ENCODE data around the gene FAM32A. TPM values are rescaled to one million over a fixed set of nuclear protein-coding genes. Genes with fewer than 3 reads are reported as not detected.

FAM32A gene
- total RNA-seq, 1 donor from 2014 or later, result 90.1 TPM

- H3K4me3 Mint-ChIP-seq (ENCODE audit: unreplicated experiment), result no peak overlapping the region
- no peaks in the 10 kb centered on the region for H3K4me1 Mint-ChIP-seq (ENCODE audit: unreplicated experiment)
- H3K27me3 Mint-ChIP-seq (ENCODE audit: unreplicated experiment), result peaks cover 4% of the 10 kb centered on the region
- H3K9me3 Mint-ChIP-seq (ENCODE audit: unreplicated experiment), result no peaks in the 10 kb centered on the region
- H3K27ac Mint-ChIP-seq (ENCODE audit: unreplicated experiment), result no peak overlapping the region
- DNase-seq (ENCODE audit: low spot score), result no peak
- no peaks in the 10 kb centered on the region for H3K36me3 Mint-ChIP-seq (ENCODE audit: low read depth, unreplicated experiment)
- no peak for TF ChIP-seq CTCF (IDR thresholded peaks at IDR 0.05; ENCODE audit: unreplicated experiment)
Measured at GRCh38 chr19:16157601-16158000, 27.6 kb upstream of the FAM32A start.

DNA sequence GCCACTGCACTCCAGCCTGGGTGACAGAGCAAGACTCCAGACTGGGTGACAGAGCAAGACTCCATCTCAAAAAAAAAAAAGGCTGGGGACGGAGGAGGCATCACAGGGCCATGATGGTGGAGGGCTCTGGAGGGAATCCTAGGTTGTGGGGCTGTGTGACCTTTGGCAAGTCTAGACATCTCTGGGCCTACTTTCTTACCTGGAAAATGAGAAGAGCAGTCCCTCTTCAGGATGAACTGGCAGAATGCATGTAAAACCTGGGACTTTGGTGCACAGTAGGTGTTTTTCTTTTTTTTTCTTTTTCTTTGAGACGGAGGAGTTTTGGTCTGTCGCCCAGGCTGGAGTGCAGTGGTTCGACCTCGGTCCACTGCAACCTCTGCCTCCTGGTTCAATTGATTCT lies 25.6 kb upstream of the FAM32A start:
- DNase-seq (ENCODE audit: low spot score), result no peak
- H3K4me3 Mint-ChIP-seq (ENCODE audit: unreplicated experiment), result no peak overlapping the region
- no peaks in the 10 kb centered on the region for H3K4me1 Mint-ChIP-seq (ENCODE audit: unreplicated experiment)
- peaks cover 4% of the 10 kb centered on the region for H3K27me3 Mint-ChIP-seq (ENCODE audit: unreplicated experiment)
- no peaks in the 10 kb centered on the region for H3K36me3 Mint-ChIP-seq (ENCODE audit: low read depth, unreplicated experiment)
- no peak for TF ChIP-seq CTCF (IDR thresholded peaks at IDR 0.05; ENCODE audit: unreplicated experiment)
- H3K27ac Mint-ChIP-seq (ENCODE audit: unreplicated experiment), result no peak overlapping the region
- H3K9me3 Mint-ChIP-seq (ENCODE audit: unreplicated experiment), result no peaks in the 10 kb centered on the region

GRCh38 chr19:16160445-16160942 lies 24.7 kb upstream of the FAM32A start:
- Mint-ChIP-seq H3K9me3 (ENCODE audit: unreplicated experiment) (no peaks in the 10 kb centered on the region), H3K36me3 (ENCODE audit: low read depth, unreplicated experiment) (no peaks in the 10 kb centered on the region), H3K4me3 (ENCODE audit: unreplicated experiment) (no peak overlapping the region), H3K4me1 (ENCODE audit: unreplicated experiment) (no peaks in the 10 kb centered on the region), H3K27me3 (ENCODE audit: unreplicated experiment) (peaks cover 4% of the 10 kb centered on the region), H3K27ac (ENCODE audit: unreplicated experiment) (no peak overlapping the region)
- DNase-seq (ENCODE audit: low spot score), result no peak
- no peak for TF ChIP-seq CTCF (IDR thresholded peaks at IDR 0.05; ENCODE audit: unreplicated experiment)

DNA sequence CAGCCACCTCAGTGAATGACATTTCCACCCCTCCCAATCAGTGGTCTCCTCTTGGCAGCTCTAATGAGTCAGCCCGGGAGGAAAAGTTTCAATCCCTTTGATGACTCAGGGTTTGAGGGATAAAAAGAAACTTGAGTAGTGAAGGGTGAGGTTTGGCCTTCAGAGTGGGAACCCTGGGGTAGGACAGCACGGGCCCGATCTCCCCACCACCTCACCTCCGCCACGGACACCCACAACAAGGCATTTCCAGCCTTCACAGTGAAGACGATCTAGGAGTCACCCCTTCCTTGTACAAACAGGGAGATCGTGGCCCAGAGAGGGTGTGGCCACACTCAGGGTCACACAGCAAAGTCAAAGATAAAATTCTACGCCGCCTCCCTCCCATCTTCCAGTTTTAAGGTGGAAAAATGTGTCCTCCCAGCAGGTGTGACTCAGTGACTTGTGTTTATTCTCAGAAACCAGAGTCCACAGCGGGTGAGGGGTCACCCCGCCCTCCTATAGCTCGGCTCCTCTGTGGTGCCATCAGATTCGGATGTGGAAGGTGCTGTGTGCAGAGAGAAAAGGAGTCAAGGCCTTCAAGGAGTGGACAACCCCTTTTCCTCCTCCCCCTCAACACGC lies 24.2 kb upstream of the FAM32A start:
- Mint-ChIP-seq H3K27me3 (ENCODE audit: unreplicated experiment) (peaks cover 3% of the 10 kb centered on the region), H3K36me3 (ENCODE audit: low read depth, unreplicated experiment) (no peaks in the 10 kb centered on the region), H3K9me3 (ENCODE audit: unreplicated experiment) (no peaks in the 10 kb centered on the region), H3K27ac (ENCODE audit: unreplicated experiment) (no peak overlapping the region), H3K4me1 (ENCODE audit: unreplicated experiment) (no peaks in the 10 kb centered on the region), H3K4me3 (ENCODE audit: unreplicated experiment) (no peak overlapping the region)
- TF ChIP-seq CTCF (IDR thresholded peaks at IDR 0.05; ENCODE audit: unreplicated experiment), result no peak
- no peak for DNase-seq (ENCODE audit: low spot score)

GRCh38 chr19:16161840-16162239 lies 23.4 kb upstream of the FAM32A start:
- DNase-seq (ENCODE audit: low spot score), result no peak
- Mint-ChIP-seq H3K4me1 (ENCODE audit: unreplicated experiment) (no peaks in the 10 kb centered on the region), H3K9me3 (ENCODE audit: unreplicated experiment) (no peaks in the 10 kb centered on the region), H3K27me3 (ENCODE audit: unreplicated experiment) (peaks cover 3% of the 10 kb centered on the region), H3K4me3 (ENCODE audit: unreplicated experiment) (no peak overlapping the region), H3K36me3 (ENCODE audit: low read depth, unreplicated experiment) (no peaks in the 10 kb centered on the region), H3K27ac (ENCODE audit: unreplicated experiment) (no peak overlapping the region)
- TF ChIP-seq CTCF (IDR thresholded peaks at IDR 0.05; ENCODE audit: unreplicated experiment), result no peak
